Sigmoid colon (tissue), 7 donors: ENCODE data around the gene SP9. TPM values are rescaled to one million over a fixed set of nuclear protein-coding genes. Genes with fewer than 3 reads are reported as not detected.

ENCODE experiments used
- DNase-seq: peaks from one replicate; pipeline ENCODE4 v3.0.0-alpha.2; 2019
- H3K27ac ChIP-seq, 4 donors: fragments of 200-600 bp; sonication (generic); one replicate each; pipeline ENCODE4 v1.5.1; 2016 to 2019; ENCODE audit warnings: mild to moderate bottlenecking in 1 of 4
- H3K27me3 ChIP-seq, 3 donors: fragments of 200-600 bp; sonication (generic); one replicate each; pipeline ENCODE4 v1.5.1; 2019; ENCODE audit warnings: mild to moderate bottlenecking in 1 of 3
- H3K36me3 ChIP-seq, 4 donors: fragments of 200-600 bp; sonication (generic); one replicate each; pipeline ENCODE4 v1.5.1; 2016 to 2019
- H3K4me1 ChIP-seq, 4 donors: fragments of 200-600 bp; sonication (generic); one replicate each; pipeline ENCODE4 v1.5.1; 2017 to 2019
- H3K4me3 ChIP-seq, 4 donors: fragments of 200-600 bp; sonication (generic); one replicate each; pipeline ENCODE4 v1.5.1; 2017 to 2019; ENCODE audit warnings: mild to moderate bottlenecking in 2 of 4, moderate library complexity in 1 of 4
- H3K9me3 ChIP-seq, 4 donors: fragments of 200-600 bp in 3 of 4; sonication (generic) in 3 of 4; one replicate each; pipeline versions ENCODE4 v1.5.1 to v1.6.1; 2013 to 2019
- EP300 ChIP-seq, 4 donors: sonication (generic); formaldehyde crosslinking; IDR thresholded peaks; one replicate each; pipeline ENCODE4 v1.6.1; 2017; ENCODE audit warnings: antibody characterized with exemption in 4 of 4
- POLR2A ChIP-seq, 2 donors: fragments of 450-650 bp; IDR thresholded peaks; one replicate each; pipeline ENCODE4 v1.6.1; 2016; ENCODE audit warnings: antibody characterized with exemption in 2 of 2, mild to moderate bottlenecking in 2 of 2, moderate library complexity in 2 of 2
- POLR2AphosphoS5 ChIP-seq, 4 donors: sonication (generic); formaldehyde crosslinking; IDR thresholded peaks; one replicate each; pipeline ENCODE4 v1.6.1; 2017; ENCODE audit warnings: antibody characterized with exemption in 4 of 4
- WGBS, 2 donors: extraction: QIAGEN DNeasy Blood & Tissue Kit; methylation state at CpG; one replicate each; pipeline ENCODE4 v1.1.7; 2013; 5-methylcytosine and 5-hydroxymethylcytosine counted together
- intact Hi-C: fragments of 100-400 bp; cut with DNase I; formaldehyde crosslinking; loops from one replicate; pipeline ENCODE4 v1.15.1; 2023
- polyA plus RNA-seq, 3 donors: library from polyadenylated mRNA; stranded (reverse); fragments of 200-250 nt; gene quantifications; one replicate each; pipeline ENCODE4 v1.2.3, GENCODE V29; 2013
- total RNA-seq, 4 donors: library from RNA; depleted of rRNA; stranded (reverse); fragments of >200 nt; gene quantifications; one replicate each; pipeline ENCODE4 v1.1.0, GENCODE V29; 2016
- TF ChIP-seq, protein P1 (sequence below), 4 experiments: fragments of 450-650 bp in 3 of 4; fragments of 200-600 bp in 1 of 4; IDR thresholded peaks; one replicate each; pipeline ENCODE4 v1.5.1; 2016 to 2019; ENCODE audit warnings: antibody characterized with exemption in 4 of 4, mild to moderate bottlenecking in 3 of 4, moderate library complexity in 2 of 4
- donor health status: healthy with polysubstance abuse.
- donor health status: Bipolar disorder and iron deficiency.
- donor health status: healthy.

The SP9 gene
- total and polyA plus RNA-seq, 7 donors = not detected

DNA sequence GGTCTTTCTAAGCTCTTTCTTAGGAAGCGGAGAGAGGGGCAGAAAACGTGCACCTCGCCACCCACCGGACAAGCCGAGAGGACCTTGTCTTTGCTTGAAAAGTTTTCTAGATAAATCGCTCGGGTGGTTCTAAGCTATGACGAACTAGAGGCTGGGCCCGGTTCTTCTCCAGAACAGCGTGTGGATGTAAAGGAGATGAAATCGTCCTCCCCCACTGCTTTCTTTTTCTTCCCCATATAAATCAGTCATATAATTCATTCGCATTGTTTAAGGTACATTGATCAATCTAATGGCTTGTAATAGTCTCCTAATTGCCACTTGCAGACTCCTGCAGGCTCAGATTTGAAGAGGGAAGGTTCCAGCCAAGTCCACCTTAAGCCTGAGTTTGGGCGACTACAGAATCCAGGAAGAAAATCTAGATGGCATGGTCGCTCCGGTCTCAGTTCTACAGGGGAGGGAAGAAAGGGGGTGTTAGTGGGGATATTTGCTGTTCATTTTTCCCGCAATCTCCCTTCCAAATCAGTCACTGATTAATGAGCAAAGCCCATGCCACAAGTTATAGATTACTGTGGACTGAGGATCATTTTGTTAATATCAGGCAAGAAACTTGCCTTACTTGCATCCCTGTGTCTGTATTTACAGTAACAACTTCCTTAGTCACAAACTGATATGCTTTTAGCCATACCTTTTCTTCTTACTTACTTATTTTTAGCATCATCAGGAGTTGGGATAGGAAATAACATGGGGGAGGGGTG is 5.6 kb upstream of the SP9 start:
- no peak overlapping the region for H3K4me3 ChIP-seq
- no peak overlapping the region for H3K27ac ChIP-seq
- H3K27me3 ChIP-seq = peaks cover 77 to 84% (median 83%) of the 10 kb centered on the region in 3 donors
- intact Hi-C loops = no loop called here
- TF ChIP-seq EP300 (IDR thresholded peaks at IDR 0.05) (no peak), POLR2AphosphoS5 (IDR thresholded peaks at IDR 0.05) (no peak), POLR2A (IDR thresholded peaks at IDR 0.05) (no peak)
- TF ChIP-seq, protein P1, sequence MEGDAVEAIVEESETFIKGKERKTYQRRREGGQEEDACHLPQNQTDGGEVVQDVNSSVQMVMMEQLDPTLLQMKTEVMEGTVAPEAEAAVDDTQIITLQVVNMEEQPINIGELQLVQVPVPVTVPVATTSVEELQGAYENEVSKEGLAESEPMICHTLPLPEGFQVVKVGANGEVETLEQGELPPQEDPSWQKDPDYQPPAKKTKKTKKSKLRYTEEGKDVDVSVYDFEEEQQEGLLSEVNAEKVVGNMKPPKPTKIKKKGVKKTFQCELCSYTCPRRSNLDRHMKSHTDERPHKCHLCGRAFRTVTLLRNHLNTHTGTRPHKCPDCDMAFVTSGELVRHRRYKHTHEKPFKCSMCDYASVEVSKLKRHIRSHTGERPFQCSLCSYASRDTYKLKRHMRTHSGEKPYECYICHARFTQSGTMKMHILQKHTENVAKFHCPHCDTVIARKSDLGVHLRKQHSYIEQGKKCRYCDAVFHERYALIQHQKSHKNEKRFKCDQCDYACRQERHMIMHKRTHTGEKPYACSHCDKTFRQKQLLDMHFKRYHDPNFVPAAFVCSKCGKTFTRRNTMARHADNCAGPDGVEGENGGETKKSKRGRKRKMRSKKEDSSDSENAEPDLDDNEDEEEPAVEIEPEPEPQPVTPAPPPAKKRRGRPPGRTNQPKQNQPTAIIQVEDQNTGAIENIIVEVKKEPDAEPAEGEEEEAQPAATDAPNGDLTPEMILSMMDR (IDR thresholded peaks at IDR 0.05) = no peak
- 16% methylated on average over 16 of the region's 16 CpGs for WGBS, 2 donors
- peaks cover 0 to 47% (median 42%) of the 10 kb centered on the region in 4 donors for H3K4me1 ChIP-seq
- H3K9me3 ChIP-seq = no peaks in the 10 kb centered on the region
- DNase-seq = no peak
- H3K36me3 ChIP-seq = no peaks in the 10 kb centered on the region

DNA sequence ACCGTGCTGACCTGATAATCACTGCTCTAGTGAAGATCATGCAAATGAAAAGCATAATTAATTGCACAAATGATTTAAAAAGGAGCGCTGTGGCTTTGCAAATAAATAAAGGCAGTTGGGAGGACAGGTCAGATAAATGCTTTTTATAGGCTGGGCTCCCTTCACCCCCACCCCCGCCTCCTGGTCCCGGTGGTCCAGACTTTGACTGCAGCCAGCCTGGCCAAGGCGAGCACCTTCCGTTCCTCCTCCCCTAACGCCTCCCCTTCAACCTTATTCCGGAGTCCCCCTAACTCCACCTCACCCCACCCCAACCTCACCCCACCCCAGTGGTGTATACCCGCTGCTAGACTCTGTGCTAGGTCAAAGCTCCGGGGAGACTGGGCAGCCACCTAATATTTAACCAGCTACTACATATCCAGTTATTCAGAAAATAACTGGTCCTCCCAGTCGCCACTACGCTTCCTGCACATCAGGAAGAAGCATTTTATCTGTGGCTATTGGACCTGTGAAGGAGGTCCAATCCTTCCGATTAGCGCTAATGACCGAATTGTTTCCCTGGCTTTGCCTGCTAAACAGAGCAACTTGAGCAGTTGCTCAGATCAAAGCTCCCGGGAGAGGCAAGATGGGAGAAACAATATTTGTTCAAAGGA is 3.7 kb upstream of the SP9 start:
- DNase-seq = no peak
- Histone ChIP-seq H3K4me1 (peaks cover 0 to 65% (median 56%) of the 10 kb centered on the region in 4 donors), H3K4me3 (no peak overlapping the region), H3K9me3 (no peaks in the 10 kb centered on the region), H3K27ac (no peak overlapping the region), H3K27me3 (peaks cover 93 to 100% (median 100%) of the 10 kb centered on the region in 3 donors), H3K36me3 (no peaks in the 10 kb centered on the region)
- WGBS, 2 donors = 12 to 19% methylated on average over 16 of the region's 16 CpGs
- TF ChIP-seq POLR2AphosphoS5 (IDR thresholded peaks at IDR 0.05) (no peak), EP300 (IDR thresholded peaks at IDR 0.05) (no peak), POLR2A (IDR thresholded peaks at IDR 0.05) (no peak)
- TF ChIP-seq, protein P1 (IDR thresholded peaks at IDR 0.05) = no peak
- intact Hi-C loops = loop anchor here (10.0 kb wide), 3 partner anchors 366 to 1106 kb away; partner anchors contain the start of gene SP3

GRCh38 chr2:174331595-174332216 is 3.0 kb upstream of the SP9 start:
- H3K9me3 ChIP-seq = no peaks in the 10 kb centered on the region
- no peak overlapping the region for H3K4me3 ChIP-seq
- DNase-seq = no peak
- WGBS, 2 donors = 8% methylated on average over 11 of the region's 11 CpGs
- H3K36me3 ChIP-seq = no peaks in the 10 kb centered on the region
- H3K27ac ChIP-seq = no peak overlapping the region
- intact Hi-C loops = loop anchor here (10.0 kb wide), 3 partner anchors 367 to 1107 kb away; partner anchors contain the start of gene SP3
- TF ChIP-seq, protein P1 (IDR thresholded peaks at IDR 0.05) = no peak
- TF ChIP-seq POLR2AphosphoS5 (IDR thresholded peaks at IDR 0.05) = peak in 1 of 4 donors; percentile 53
- H3K27me3 ChIP-seq = peaks cover 95 to 100% (median 100%) of the 10 kb centered on the region in 3 donors
- H3K4me1 ChIP-seq = peaks cover 0 to 65% (median 56%) of the 10 kb centered on the region in 4 donors

GRCh38 chr2:174332217-174332963 is 2.4 kb upstream of the SP9 start:
- TF ChIP-seq POLR2AphosphoS5 (IDR thresholded peaks at IDR 0.05) (no peak), POLR2A (IDR thresholded peaks at IDR 0.05) (no peak), EP300 (IDR thresholded peaks at IDR 0.05) (no peak)
- TF ChIP-seq, protein P1 (IDR thresholded peaks at IDR 0.05) = no peak
- WGBS, 2 donors = 4 to 6% methylated on average over 31 of the region's 31 CpGs
- H3K9me3 ChIP-seq = no peaks in the 10 kb centered on the region
- intact Hi-C loops = loop anchor here (10.0 kb wide), 3 partner anchors 368 to 1108 kb away; partner anchors contain the start of gene SP3
- DNase-seq = no peak
- H3K4me1 ChIP-seq = peaks cover 0 to 65% (median 56%) of the 10 kb centered on the region in 4 donors
- no peaks in the 10 kb centered on the region for H3K36me3 ChIP-seq
- H3K4me3 ChIP-seq = no peak overlapping the region
- H3K27ac ChIP-seq = no peak overlapping the region
- peaks cover 93 to 100% (median 100%) of the 10 kb centered on the region in 3 donors for H3K27me3 ChIP-seq
